Measurements from ENCODE around the gene TEF. TPM values are rescaled to one million over a fixed set of nuclear protein-coding genes. Genes with fewer than 3 reads are reported as not detected.

Gene TEF
- total and polyA plus RNA-seq, 2 experiments from 2014 or later, result 2.3 to 7.2 TPM

DNA sequence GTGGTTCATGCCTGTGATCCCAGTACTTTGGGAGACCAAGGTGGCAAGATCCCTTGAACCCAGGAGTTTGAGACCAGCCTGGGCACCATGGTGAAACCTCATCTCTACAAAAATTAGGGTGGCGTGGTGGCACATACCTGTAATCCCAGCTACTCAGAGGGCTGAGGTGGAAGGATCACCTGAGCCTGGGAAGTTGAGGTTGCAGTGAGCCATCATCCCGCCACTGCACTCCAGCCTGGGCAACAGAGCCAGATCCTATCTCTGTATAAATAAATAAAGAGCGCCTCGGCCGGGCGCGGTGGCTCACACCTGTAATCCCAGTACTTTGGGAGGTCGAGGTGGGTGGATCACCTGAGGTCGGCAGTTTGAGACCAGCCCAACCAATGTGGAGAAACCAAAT is 37.0 kb downstream of the TEF start (continued):
- TF ChIP-seq EZH2 (IDR thresholded peaks at IDR 0.05; ENCODE audit: low read depth, unreplicated experiment) (no peak), EZH2phosphoT487 (IDR thresholded peaks at IDR 0.05; ENCODE audit: unreplicated experiment) (no peak), CREB1 (CRISPR knock-in tag; IDR thresholded peaks at IDR 0.05; ENCODE audit: low read depth) (no peak), ZNF114 (CRISPR knock-in tag; IDR thresholded peaks at IDR 0.05) (no peak), JUNB (IDR thresholded peaks at IDR 0.05; ENCODE audit: unreplicated experiment) (no peak), POLR2AphosphoS5 (IDR thresholded peaks at IDR 0.05; ENCODE audit: low read depth) (no peak), STAT1 (IDR thresholded peaks at IDR 0.05; ENCODE audit: unreplicated experiment) (no peak)
- TF ChIP-seq, protein P1, sequence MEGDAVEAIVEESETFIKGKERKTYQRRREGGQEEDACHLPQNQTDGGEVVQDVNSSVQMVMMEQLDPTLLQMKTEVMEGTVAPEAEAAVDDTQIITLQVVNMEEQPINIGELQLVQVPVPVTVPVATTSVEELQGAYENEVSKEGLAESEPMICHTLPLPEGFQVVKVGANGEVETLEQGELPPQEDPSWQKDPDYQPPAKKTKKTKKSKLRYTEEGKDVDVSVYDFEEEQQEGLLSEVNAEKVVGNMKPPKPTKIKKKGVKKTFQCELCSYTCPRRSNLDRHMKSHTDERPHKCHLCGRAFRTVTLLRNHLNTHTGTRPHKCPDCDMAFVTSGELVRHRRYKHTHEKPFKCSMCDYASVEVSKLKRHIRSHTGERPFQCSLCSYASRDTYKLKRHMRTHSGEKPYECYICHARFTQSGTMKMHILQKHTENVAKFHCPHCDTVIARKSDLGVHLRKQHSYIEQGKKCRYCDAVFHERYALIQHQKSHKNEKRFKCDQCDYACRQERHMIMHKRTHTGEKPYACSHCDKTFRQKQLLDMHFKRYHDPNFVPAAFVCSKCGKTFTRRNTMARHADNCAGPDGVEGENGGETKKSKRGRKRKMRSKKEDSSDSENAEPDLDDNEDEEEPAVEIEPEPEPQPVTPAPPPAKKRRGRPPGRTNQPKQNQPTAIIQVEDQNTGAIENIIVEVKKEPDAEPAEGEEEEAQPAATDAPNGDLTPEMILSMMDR (conservative IDR thresholded peaks at IDR 0.05; ENCODE audit: low read depth in 2 of 2), result no peak

DNA sequence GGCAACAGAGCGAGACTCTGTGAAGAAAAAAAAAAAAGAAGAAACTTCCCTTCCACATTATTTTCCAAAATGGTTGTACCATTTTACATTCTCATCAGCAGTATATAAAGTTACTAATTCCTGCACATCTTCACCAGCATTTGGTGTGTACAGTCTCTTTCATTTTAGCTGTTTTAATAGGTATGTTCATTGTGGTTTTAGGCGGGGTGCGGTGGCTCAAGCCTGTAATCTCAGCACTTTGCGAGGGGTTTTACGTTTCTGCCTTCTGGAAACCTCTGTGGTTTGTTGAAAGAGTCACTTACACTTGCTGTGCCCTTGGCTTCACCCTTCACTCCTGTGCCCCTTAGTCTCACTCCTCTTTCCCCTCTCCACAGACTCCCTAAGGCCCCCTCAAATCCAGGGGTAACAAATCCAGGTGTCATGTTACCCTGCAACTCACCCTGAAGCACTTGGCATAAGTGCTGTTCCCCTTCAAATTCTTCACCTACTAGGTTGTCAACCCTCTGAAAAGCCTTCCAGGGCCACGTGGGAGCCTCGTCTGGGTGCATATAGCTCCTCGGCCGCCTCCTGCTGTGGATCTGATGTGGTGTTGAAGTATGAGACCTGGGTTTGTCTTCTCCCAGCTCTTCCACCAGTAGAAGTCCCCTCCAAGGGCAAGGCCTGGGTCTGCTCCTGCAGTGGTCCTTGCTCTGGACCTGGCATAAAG is 44.1 kb downstream of the TEF start:
- peak; percentile 30 for ATAC-seq

More for the DNA sequence above, 44.1 kb downstream of the TEF start:
- H3K9me2 ChIP-seq (ENCODE audit: insufficient read depth), result no peaks in the 10 kb centered on the region
- H3K36me3 ChIP-seq (ENCODE audit: insufficient read depth), result no peaks in the 10 kb centered on the region
- H3F3A ChIP-seq (replicated peaks; ENCODE audit: low read depth), result 0 out of 2 replicates have a peak, but pooled peaks cover 5% of the 10 kb centered on the region
- H4K20me1 ChIP-seq (replicated peaks; ENCODE audit: insufficient read depth), result no peaks in the 10 kb centered on the region
- no peak overlapping the region for H3K4me2 ChIP-seq
- no peaks in the 10 kb centered on the region for H3K9me3 Mint-ChIP-seq
- H3K36me3 Mint-ChIP-seq (ENCODE audit: low read depth), result peaks cover 11% of the 10 kb centered on the region
- peaks cover 8% of the 10 kb centered on the region for H3K27me3 Mint-ChIP-seq (ENCODE audit: insufficient read depth, low read depth, poor library complexity)
- H3K4me1 Mint-ChIP-seq, result peaks cover 3% of the 10 kb centered on the region
- H3K27ac Mint-ChIP-seq, result no peak overlapping the region
- no peak for TF ChIP-seq EZH2 (IDR thresholded peaks at IDR 0.05; ENCODE audit: low read depth, unreplicated experiment)
- no peak for TF ChIP-seq STAT1 (IDR thresholded peaks at IDR 0.05; ENCODE audit: unreplicated experiment)
- TF ChIP-seq, protein P1 (conservative IDR thresholded peaks at IDR 0.05; ENCODE audit: low read depth in 2 of 2), result no peak
- TF ChIP-seq ZNF114 (CRISPR knock-in tag; IDR thresholded peaks at IDR 0.05), result no peak
- no peak for TF ChIP-seq EZH2phosphoT487 (IDR thresholded peaks at IDR 0.05; ENCODE audit: unreplicated experiment)
- no peak for TF ChIP-seq POLR2AphosphoS5 (IDR thresholded peaks at IDR 0.05; ENCODE audit: low read depth)
- TF ChIP-seq, protein P2, sequence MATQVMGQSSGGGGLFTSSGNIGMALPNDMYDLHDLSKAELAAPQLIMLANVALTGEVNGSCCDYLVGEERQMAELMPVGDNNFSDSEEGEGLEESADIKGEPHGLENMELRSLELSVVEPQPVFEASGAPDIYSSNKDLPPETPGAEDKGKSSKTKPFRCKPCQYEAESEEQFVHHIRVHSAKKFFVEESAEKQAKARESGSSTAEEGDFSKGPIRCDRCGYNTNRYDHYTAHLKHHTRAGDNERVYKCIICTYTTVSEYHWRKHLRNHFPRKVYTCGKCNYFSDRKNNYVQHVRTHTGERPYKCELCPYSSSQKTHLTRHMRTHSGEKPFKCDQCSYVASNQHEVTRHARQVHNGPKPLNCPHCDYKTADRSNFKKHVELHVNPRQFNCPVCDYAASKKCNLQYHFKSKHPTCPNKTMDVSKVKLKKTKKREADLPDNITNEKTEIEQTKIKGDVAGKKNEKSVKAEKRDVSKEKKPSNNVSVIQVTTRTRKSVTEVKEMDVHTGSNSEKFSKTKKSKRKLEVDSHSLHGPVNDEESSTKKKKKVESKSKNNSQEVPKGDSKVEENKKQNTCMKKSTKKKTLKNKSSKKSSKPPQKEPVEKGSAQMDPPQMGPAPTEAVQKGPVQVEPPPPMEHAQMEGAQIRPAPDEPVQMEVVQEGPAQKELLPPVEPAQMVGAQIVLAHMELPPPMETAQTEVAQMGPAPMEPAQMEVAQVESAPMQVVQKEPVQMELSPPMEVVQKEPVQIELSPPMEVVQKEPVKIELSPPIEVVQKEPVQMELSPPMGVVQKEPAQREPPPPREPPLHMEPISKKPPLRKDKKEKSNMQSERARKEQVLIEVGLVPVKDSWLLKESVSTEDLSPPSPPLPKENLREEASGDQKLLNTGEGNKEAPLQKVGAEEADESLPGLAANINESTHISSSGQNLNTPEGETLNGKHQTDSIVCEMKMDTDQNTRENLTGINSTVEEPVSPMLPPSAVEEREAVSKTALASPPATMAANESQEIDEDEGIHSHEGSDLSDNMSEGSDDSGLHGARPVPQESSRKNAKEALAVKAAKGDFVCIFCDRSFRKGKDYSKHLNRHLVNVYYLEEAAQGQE (IDR thresholded peaks at IDR 0.05; ENCODE audit: unreplicated experiment), result no peak
- TF ChIP-seq, protein P3, sequence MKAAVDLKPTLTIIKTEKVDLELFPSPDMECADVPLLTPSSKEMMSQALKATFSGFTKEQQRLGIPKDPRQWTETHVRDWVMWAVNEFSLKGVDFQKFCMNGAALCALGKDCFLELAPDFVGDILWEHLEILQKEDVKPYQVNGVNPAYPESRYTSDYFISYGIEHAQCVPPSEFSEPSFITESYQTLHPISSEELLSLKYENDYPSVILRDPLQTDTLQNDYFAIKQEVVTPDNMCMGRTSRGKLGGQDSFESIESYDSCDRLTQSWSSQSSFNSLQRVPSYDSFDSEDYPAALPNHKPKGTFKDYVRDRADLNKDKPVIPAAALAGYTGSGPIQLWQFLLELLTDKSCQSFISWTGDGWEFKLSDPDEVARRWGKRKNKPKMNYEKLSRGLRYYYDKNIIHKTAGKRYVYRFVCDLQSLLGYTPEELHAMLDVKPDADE (IDR thresholded peaks at IDR 0.05), result no peak
- TF ChIP-seq ZNF331 (CRISPR knock-in tag; IDR thresholded peaks at IDR 0.05; ENCODE audit: low read depth), result no peak
- TF ChIP-seq NANOG (IDR thresholded peaks at IDR 0.05; ENCODE audit: borderline replicate concordance), result no peak
- H3K4me1 ChIP-seq (ENCODE audit: insufficient read depth), result no peaks in the 10 kb centered on the region
- no peak overlapping the region for H2AFZ ChIP-seq
- no peaks in the 10 kb centered on the region for H3K27me3 ChIP-seq (ENCODE audit: insufficient read depth)
- no peaks in the 10 kb centered on the region for H3K79me2 ChIP-seq (replicated peaks; ENCODE audit: insufficient read depth)
- H3K4me3 ChIP-seq, result no peak overlapping the region
- no peak overlapping the region; the same call in 1 of the 2 replicates for H3K27ac ChIP-seq (ENCODE audit: low read depth)
- DNase-seq (ENCODE audit: low spot score), result no peak
- no peak overlapping the region for H3K4me3 Mint-ChIP-seq
